Measurements from ENCODE around the gene PEF1.

The PEF1 gene

DNA sequence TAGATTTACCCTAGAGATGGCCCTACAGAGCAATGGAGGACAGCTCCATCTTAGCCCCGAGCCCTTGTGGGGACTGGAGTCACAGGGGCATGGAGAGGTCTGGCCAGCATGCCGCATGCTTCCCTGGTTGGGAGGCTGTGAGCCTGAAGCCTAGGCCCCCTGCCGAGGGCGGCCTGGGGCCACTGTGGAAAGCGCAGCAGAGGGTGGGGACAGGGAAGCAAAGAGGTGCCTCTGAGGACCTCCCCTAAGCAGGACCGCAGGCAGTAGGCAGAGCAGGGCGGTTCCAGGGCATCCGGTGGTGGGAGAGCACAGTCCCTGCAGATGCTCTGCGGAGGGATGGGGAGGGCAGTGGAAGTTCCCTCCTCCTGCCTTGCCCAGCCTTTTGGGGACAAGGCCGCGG is 26.5 kb upstream of the PEF1 start:
- H3K9me3 ChIP-seq (ENCODE audit: control insufficient read depth, low read length): no peaks in the 10 kb centered on the region
- DNase-seq (ENCODE audit: low read depth): no peak
- H3K9ac ChIP-seq (ENCODE audit: low read length): no peak overlapping the region
- no peaks in the 10 kb centered on the region for H3K27me3 ChIP-seq (replicated peaks; ENCODE audit: control insufficient read depth, insufficient read depth, low read length)
- no peak overlapping the region for H3K4me3 ChIP-seq (ENCODE audit: low read length)
- peaks cover 68% of the 10 kb centered on the region for H3K36me3 ChIP-seq (ENCODE audit: control insufficient read depth, insufficient read depth, low read length, severe bottlenecking)
- H3K4me1 ChIP-seq (ENCODE audit: control insufficient read depth, insufficient read depth, low read length): peaks cover 47% of the 10 kb centered on the region

DNA sequence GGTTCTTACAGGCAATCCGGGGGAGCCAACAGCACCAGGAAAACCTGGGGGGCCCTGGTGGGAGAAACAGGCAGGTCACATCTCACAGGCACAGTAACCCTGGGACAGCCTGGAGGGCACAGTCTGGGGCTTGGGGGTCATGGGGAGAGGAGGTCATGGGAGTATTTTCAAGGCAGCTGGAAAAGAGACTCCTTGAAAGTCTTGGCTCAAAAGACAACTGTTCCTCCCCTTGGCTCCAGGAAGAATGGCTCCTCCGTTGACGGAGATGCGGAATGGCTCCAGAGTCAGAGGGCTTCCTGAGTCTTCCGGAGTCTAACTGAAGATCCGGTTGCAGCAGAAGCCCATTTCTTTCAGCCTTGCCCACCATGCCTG is 25.9 kb upstream of the PEF1 start:
- Histone ChIP-seq H3K27me3 (replicated peaks; ENCODE audit: control insufficient read depth, insufficient read depth, low read length) (no peaks in the 10 kb centered on the region), H3K9me3 (ENCODE audit: control insufficient read depth, low read length) (no peaks in the 10 kb centered on the region), H3K36me3 (ENCODE audit: control insufficient read depth, insufficient read depth, low read length, severe bottlenecking) (peaks cover 68% of the 10 kb centered on the region), H3K4me1 (ENCODE audit: control insufficient read depth, insufficient read depth, low read length) (peaks cover 49% of the 10 kb centered on the region), H3K4me3 (ENCODE audit: low read length) (no peak overlapping the region), H3K9ac (ENCODE audit: low read length) (peak overlapping the region; percentile 37)
- no peak for DNase-seq (ENCODE audit: low read depth)

DNA sequence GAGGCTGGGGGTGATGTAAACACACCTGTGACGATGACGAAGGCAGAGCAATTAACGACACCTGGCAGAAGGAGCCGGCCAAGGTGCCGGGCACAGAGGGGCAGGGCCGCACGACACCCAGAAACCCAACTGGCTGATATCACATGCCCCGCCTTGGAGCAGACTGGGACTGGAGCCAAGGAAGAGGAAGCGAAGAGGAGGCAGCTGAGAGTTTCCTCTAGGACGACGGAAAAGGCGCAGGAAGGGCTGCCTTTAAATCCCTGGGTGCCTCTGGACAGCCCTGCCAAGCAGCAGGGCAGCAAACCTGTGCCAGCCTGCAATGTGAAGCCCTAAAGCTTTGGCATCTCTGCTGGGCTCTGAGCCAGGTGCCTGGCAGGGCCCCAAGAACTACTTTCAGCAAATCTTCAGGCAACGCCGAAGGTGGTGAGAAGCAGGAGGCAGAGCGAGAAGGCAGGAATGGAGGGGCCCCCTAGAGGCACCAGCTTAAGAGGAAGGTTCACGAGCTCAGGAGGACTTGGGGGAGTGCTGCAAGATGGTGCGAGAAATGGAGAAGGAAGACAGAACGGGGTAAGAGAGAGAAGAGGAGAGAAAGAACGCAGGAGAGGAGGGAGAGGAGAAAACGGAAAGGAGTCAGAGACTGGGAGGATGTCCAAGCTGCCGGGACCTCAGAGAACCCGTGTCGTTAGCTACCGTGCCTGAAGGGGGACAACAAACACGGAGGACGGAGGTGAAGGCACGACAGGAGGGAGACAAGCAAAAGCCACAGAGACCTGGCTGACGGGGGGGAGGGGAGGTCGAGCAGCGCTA is 25.3 kb upstream of the PEF1 start:
- no peak overlapping the region for H3K4me3 ChIP-seq (ENCODE audit: low read length)
- peak overlapping the region; percentile 37 for H3K9ac ChIP-seq (ENCODE audit: low read length)
- H3K9me3 ChIP-seq (ENCODE audit: control insufficient read depth, low read length): no peaks in the 10 kb centered on the region
- H3K4me1 ChIP-seq (ENCODE audit: control insufficient read depth, insufficient read depth, low read length): peaks cover 49% of the 10 kb centered on the region
- H3K27me3 ChIP-seq (replicated peaks; ENCODE audit: control insufficient read depth, insufficient read depth, low read length): no peaks in the 10 kb centered on the region
- peaks cover 68% of the 10 kb centered on the region for H3K36me3 ChIP-seq (ENCODE audit: control insufficient read depth, insufficient read depth, low read length, severe bottlenecking)
- DNase-seq (ENCODE audit: low read depth): peak; percentile 15

DNA sequence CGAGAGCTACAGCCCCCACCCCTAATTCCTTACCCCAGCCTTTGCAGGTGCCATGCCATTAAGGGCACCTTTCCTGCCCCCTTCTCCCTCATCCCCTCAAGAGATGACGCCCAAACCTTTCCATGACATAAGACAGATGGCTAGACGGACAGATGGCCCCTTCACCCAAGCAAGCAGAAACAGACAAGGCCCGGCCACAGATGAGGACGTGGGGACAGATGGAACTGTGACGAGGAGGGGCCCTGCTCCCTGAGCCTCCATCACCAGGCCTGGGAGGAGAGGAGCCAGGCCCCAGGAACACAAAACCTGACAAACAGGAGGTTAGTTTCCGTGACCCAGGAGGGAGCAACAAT is 24.7 kb upstream of the PEF1 start:
- peaks cover 49% of the 10 kb centered on the region for H3K4me1 ChIP-seq (ENCODE audit: control insufficient read depth, insufficient read depth, low read length)
- no peaks in the 10 kb centered on the region for H3K27me3 ChIP-seq (replicated peaks; ENCODE audit: control insufficient read depth, insufficient read depth, low read length)
- H3K9ac ChIP-seq (ENCODE audit: low read length): no peak overlapping the region
- H3K36me3 ChIP-seq (ENCODE audit: control insufficient read depth, insufficient read depth, low read length, severe bottlenecking): peaks cover 65% of the 10 kb centered on the region
- no peak overlapping the region for H3K4me3 ChIP-seq (ENCODE audit: low read length)
- no peak for DNase-seq (ENCODE audit: low read depth)
- no peaks in the 10 kb centered on the region for H3K9me3 ChIP-seq (ENCODE audit: control insufficient read depth, low read length)

DNA sequence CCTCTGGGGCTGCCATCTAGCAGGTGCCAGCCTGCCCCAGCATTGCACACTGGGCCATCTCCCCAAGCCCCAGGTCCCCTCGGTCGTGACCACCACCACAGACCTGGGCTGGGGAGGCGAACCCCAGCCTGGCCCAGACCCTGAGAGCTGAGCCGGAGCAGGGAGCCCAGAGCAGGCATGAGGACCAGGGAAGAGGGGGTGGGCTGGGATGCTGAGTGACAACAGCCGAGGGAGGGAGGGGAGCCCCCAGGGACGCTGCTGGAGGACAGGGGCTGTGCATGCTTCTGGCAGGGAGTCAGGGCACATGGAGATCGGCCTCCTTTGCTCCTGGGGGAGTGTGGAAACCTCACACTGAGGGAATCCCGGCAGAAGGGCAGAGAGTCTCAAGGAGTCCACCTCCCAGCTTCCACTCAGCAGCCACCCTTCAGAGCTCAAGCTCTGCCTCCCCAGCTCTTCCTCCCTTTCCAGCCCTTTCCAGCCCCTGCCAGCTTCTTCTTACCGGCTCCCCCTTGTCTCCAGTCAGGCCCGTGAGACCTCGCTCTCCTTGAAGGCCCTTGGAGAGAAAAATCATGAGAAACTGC is 23.7 kb upstream of the PEF1 start:
- Histone ChIP-seq H3K4me3 (ENCODE audit: low read length) (no peak overlapping the region), H3K9me3 (ENCODE audit: control insufficient read depth, low read length) (no peaks in the 10 kb centered on the region), H3K36me3 (ENCODE audit: control insufficient read depth, insufficient read depth, low read length, severe bottlenecking) (peaks cover 59% of the 10 kb centered on the region), H3K9ac (ENCODE audit: low read length) (peak overlapping the region; percentile 20), H3K27me3 (replicated peaks; ENCODE audit: control insufficient read depth, insufficient read depth, low read length) (no peaks in the 10 kb centered on the region), H3K4me1 (ENCODE audit: control insufficient read depth, insufficient read depth, low read length) (peaks cover 47% of the 10 kb centered on the region)
- DNase-seq (ENCODE audit: low read depth): no peak

DNA sequence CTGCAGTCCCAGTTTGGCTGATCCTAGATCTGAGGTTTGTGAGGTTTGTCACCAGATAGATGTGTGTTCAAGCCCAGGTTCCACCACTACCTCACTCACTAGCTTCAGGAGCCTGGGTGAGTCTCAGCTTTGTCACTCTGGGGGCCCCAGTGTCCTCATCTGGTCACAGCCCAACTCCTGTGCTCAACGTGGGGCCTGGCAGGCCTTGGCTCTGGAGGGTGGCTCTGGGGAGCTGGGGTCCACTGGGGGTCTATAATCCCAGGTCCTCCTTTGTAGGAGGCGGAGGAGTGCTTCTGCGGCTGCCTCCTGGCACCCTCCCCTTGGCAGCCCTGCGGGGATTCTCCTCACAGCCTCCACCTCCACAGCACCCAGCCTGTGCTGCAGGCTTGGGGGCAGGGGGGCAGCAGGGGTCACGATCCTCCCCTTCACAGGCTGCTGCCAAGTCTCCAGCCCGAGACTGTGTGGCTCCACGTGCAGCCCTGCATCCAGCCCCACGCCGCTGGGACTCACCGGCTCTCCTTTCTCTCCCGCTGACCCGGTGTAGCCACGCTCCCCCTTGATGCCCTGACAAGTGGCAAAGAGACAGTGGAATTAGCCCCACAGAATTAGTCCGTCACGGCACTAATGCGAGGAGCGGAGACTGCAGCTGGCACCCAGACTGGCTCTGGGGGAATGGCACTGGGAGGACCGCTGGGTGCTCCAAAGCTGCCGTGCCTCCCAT is 22.5 kb upstream of the PEF1 start:
- H3K4me1 ChIP-seq (ENCODE audit: control insufficient read depth, insufficient read depth, low read length): peaks cover 40% of the 10 kb centered on the region
- H3K36me3 ChIP-seq (ENCODE audit: control insufficient read depth, insufficient read depth, low read length, severe bottlenecking): peaks cover 61% of the 10 kb centered on the region
- no peaks in the 10 kb centered on the region for H3K9me3 ChIP-seq (ENCODE audit: control insufficient read depth, low read length)
- H3K9ac ChIP-seq (ENCODE audit: low read length): no peak overlapping the region
- no peak for DNase-seq (ENCODE audit: low read depth)
- H3K27me3 ChIP-seq (replicated peaks; ENCODE audit: control insufficient read depth, insufficient read depth, low read length): no peaks in the 10 kb centered on the region
- H3K4me3 ChIP-seq (ENCODE audit: low read length): no peak overlapping the region

DNA sequence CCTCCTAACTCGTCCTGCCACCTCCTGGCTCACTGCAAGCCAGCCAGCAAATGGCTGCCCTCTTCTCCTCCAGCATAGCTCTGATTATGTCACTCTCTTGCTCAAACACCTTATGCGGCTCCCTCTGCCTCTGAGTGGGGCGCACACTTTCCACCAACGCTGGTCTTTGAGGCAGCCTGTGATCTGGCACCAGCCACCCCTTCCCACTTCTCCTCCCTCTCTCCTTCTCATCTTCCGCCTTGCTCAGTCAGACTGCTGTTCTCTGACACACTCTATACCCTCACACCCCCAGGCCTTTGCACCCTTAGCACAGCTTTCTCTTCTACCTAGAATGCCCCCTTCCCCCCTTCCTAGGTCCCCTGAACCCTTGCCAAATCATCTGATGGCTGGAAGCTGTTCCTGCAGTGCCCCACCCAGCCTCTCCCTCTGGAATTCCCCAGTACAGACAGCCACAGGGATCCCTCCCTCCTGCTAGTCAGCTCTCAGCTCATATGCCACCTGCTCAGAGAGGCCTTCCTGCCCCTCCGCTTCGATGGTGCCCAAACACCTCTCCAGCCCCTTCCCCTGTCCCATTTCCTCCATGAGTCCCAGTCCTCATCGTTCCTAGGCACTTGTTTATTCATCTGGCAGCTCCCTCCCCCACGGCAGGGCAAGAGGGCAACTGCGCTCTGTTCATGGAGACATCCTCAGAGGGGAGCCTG is 21.7 kb upstream of the PEF1 start:
- Histone ChIP-seq H3K27me3 (replicated peaks; ENCODE audit: control insufficient read depth, insufficient read depth, low read length) (no peaks in the 10 kb centered on the region), H3K36me3 (ENCODE audit: control insufficient read depth, insufficient read depth, low read length, severe bottlenecking) (peaks cover 58% of the 10 kb centered on the region), H3K4me1 (ENCODE audit: control insufficient read depth, insufficient read depth, low read length) (peaks cover 40% of the 10 kb centered on the region), H3K9me3 (ENCODE audit: control insufficient read depth, low read length) (no peaks in the 10 kb centered on the region), H3K4me3 (ENCODE audit: low read length) (no peak overlapping the region), H3K9ac (ENCODE audit: low read length) (peak overlapping the region; percentile 31)
- DNase-seq (ENCODE audit: low read depth): peak; percentile 53

DNA sequence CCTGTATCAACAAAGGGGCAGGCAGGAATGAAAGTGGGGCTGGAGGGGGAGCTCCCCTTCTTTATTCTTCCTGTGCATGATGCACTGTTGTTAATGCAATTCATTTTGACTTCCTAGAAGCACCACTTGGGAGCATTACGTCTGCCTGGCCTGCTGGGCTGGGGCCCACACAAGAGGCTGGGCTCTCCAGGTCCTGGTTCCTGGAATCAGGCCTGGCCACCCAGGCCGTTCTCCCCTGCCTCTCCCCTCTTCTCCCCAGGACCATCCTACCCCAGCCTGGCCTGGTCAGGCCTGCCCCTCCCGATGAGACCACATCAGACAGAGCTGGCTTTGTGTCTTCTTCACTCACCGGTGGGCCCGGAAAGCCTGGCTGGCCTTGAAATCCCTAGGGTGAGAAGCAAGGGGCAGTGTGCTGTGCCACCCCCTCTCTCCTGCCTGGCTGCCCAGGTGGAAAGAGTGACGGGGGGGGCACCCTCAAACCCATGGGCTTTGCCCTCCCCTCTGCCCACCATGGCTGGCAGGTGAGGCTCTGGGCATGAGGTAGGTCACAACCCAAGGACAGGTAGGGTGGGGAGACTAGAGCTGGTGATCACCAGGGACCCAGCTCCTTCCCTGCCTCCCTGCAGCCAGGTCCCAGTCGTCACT is 20.7 kb upstream of the PEF1 start:
- peaks cover 37% of the 10 kb centered on the region for H3K4me1 ChIP-seq (ENCODE audit: control insufficient read depth, insufficient read depth, low read length)
- H3K9ac ChIP-seq (ENCODE audit: low read length): no peak overlapping the region
- no peaks in the 10 kb centered on the region for H3K27me3 ChIP-seq (replicated peaks; ENCODE audit: control insufficient read depth, insufficient read depth, low read length)
- no peak for DNase-seq (ENCODE audit: low read depth)
- no peak overlapping the region for H3K4me3 ChIP-seq (ENCODE audit: low read length)
- no peaks in the 10 kb centered on the region for H3K9me3 ChIP-seq (ENCODE audit: control insufficient read depth, low read length)
- H3K36me3 ChIP-seq (ENCODE audit: control insufficient read depth, insufficient read depth, low read length, severe bottlenecking): peaks cover 60% of the 10 kb centered on the region

DNA sequence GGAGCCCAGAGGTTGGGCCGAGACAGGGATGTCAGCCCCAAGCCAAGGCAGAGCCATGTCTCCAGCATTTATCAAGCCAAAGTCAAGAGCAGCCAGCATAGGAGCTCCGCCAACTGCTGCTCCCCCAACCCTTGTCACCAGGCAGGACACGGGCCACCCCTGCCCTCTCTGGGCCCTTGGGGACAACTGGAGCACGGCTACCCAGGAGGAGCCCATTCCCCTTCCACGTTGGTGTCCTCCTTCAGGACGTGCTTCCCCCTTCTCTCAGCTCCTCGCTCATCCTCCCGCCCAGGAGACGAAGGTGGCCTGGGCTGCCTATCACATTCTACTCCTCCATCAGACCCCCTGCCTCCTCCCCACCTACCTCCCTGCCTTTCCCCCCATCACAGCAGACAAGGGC is 19.9 kb upstream of the PEF1 start:
- Histone ChIP-seq H3K9me3 (ENCODE audit: control insufficient read depth, low read length) (no peaks in the 10 kb centered on the region), H3K27me3 (replicated peaks; ENCODE audit: control insufficient read depth, insufficient read depth, low read length) (no peaks in the 10 kb centered on the region), H3K4me1 (ENCODE audit: control insufficient read depth, insufficient read depth, low read length) (peaks cover 29% of the 10 kb centered on the region), H3K36me3 (ENCODE audit: control insufficient read depth, insufficient read depth, low read length, severe bottlenecking) (peaks cover 66% of the 10 kb centered on the region), H3K9ac (ENCODE audit: low read length) (no peak overlapping the region), H3K4me3 (ENCODE audit: low read length) (no peak overlapping the region)
- no peak for DNase-seq (ENCODE audit: low read depth)

DNA sequence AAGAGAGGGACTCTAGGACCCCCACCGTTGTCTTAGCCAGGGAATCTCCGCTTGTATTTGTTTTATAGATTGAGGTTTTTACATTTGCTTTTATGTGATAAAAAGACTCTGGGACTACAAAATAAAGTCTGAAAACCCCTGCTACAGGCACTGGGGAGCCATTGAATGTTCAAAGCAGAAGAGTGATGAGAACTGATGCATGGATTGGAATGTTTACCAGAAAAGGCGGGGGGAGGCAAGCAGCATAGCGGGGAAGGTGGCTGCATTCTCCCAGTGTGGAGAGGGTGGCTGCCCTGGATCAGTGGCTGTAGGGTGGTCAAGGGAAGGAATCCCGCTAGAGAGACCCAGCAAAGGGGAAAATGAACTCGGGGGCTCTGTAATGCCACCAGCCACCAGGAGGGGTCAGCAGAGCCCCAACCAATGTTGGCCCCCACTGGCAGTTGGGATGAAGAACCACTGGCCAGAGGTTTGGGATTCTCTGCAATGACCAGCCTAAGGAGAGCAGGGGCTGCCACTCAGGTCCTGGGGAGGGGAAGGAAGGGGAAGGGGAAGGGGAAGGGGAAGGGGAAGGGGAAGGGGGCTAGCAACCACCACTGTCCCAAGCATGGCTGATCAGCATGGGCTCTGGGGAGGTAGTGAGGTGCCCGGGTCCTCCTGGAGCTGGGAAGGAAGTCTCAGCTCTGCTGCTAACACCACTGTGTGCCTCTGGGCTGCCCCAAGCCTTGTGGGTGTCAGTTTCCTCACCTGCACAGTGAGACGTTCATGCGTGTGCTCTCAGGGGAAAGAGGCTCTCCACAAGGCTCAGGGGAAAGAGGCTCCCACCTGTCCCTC is 19.2 kb upstream of the PEF1 start:
- Histone ChIP-seq H3K4me1 (ENCODE audit: control insufficient read depth, insufficient read depth, low read length) (peaks cover 27% of the 10 kb centered on the region), H3K36me3 (ENCODE audit: control insufficient read depth, insufficient read depth, low read length, severe bottlenecking) (peaks cover 66% of the 10 kb centered on the region), H3K9ac (ENCODE audit: low read length) (no peak overlapping the region), H3K27me3 (replicated peaks; ENCODE audit: control insufficient read depth, insufficient read depth, low read length) (no peaks in the 10 kb centered on the region), H3K9me3 (ENCODE audit: control insufficient read depth, low read length) (no peaks in the 10 kb centered on the region), H3K4me3 (ENCODE audit: low read length) (no peak overlapping the region)
- DNase-seq (ENCODE audit: low read depth): peak; percentile 71
